OCI-LY7 (cell line): ENCODE data around the gene SLC43A1.

ENCODE experiments used
- EZH2phosphoT487 ChIP-seq: fragments of 200-600 bp; sonication (generic); IDR thresholded peaks from 2 replicates; pipeline ENCODE4 v1.6.1; 2018; ENCODE audit warnings: low read depth, borderline replicate concordance, mild to moderate bottlenecking, mixed run types, antibody characterized with exemption, low read length, moderate library complexity, mixed read lengths
- TF ChIP-seq, protein P1 (sequence below): fragments of 200-600 bp; sonication (generic); conservative IDR thresholded peaks from 2 replicates; pipeline ENCODE4 v1.5.1; 2014; ENCODE audit warnings: mild to moderate bottlenecking, antibody characterized with exemption, low read length, moderate library complexity, mixed read lengths

DNA sequence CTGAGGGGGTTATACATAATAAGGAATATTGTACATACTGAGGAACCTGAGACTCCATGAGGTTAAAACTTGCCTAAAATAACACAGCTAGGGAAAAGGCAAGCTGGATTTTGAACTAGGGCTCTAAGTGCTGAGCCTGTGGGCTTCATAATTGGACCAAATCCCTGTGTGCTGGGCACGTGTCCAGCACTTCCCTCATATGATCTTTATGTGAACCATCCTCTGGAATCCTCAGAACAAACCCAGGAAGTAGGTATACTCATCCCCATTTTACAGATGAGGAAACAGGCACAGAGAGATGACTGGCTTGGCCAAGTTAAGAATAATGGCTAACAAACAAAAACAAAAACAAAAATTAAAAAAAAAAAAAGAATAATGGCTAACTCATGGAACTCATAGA lies 40.3 kb downstream of the SLC43A1 start:
- TF ChIP-seq EZH2phosphoT487 = no peak
- TF ChIP-seq, protein P1, sequence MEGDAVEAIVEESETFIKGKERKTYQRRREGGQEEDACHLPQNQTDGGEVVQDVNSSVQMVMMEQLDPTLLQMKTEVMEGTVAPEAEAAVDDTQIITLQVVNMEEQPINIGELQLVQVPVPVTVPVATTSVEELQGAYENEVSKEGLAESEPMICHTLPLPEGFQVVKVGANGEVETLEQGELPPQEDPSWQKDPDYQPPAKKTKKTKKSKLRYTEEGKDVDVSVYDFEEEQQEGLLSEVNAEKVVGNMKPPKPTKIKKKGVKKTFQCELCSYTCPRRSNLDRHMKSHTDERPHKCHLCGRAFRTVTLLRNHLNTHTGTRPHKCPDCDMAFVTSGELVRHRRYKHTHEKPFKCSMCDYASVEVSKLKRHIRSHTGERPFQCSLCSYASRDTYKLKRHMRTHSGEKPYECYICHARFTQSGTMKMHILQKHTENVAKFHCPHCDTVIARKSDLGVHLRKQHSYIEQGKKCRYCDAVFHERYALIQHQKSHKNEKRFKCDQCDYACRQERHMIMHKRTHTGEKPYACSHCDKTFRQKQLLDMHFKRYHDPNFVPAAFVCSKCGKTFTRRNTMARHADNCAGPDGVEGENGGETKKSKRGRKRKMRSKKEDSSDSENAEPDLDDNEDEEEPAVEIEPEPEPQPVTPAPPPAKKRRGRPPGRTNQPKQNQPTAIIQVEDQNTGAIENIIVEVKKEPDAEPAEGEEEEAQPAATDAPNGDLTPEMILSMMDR = no peak
